HepG2 (cell line): ENCODE results near the gene SLIT3. TPM values are rescaled to one million over a fixed set of nuclear protein-coding genes. Genes with fewer than 3 reads are reported as not detected.

Source experiments
- ATAC-seq: fragments of 200-7000 bp; cut with Tn5 transposase; 3 replicates; pipeline ENCODE4 v1.9.1; 2020; ENCODE audit warnings: mild to moderate bottlenecking, moderate library complexity
- BruUV-seq: library from RNA; stranded (reverse); fragments of 400-500 nt; replicated peaks from 2 replicates; lab custom pipeline; 2021; lab: Mats Ljungman, UMichigan
- CTCF ChIA-PET: fragments of 300-600 bp; formaldehyde crosslinking; extraction: SDS; loops from one replicate; lab custom pipeline; 2021; ENCODE audit warnings: low total read pairs, inconsistent platforms, low intra/inter-chr PET ratio; lab: Yijun Ruan, JAX
- POLR2A ChIA-PET: fragments of 350-600 bp; sonication (Branson Sonifier 250); formaldehyde crosslinking; loops from one replicate; lab custom pipeline; 2020; ENCODE audit warnings: antibody characterized with exemption, inconsistent platforms; lab: Yijun Ruan, JAX
- DNase-seq: peaks from one replicate; pipeline ENCODE4 v3.0.0-alpha.2; 2015; ENCODE audit warnings: low spot score
- FAIRE-seq: peaks from 3 replicates; lab custom pipeline; 2011; peaks lifted over from hg19 to GRCh38; lab: Jason Lieb, UNC
- H2AFZ ChIP-seq: one replicate; pipeline ENCODE4 v1.6.1; 2011; ENCODE audit warnings: low read length, inconsistent platforms
- H3K27ac ChIP-seq: fragments of 300-600 bp; 3 replicates; pipeline ENCODE4 v1.8.0; 2011; ENCODE audit warnings: mixed run types, mild to moderate bottlenecking, mixed read lengths, low read length, inconsistent platforms; ENCODE audit not compliant: insufficient read depth; ENCODE audit errors: extremely low read length
- H3K27me3 ChIP-seq, 2 experiments: fragments of 200-600 bp in 1 of 2; 2 replicates in 1 of 2; 3 replicates in 1 of 2; pipeline versions ENCODE4 v1.6.0 to v1.8.0; 2011; ENCODE audit warnings: low read length in 2 of 2, mild to moderate bottlenecking in 2 of 2, moderate library complexity in 2 of 2, inconsistent platforms in 1 of 2; ENCODE audit not compliant: insufficient read depth in 2 of 2, control insufficient read depth in 1 of 2
- H3K36me3 ChIP-seq, 2 experiments: fragments of 200-600 bp in 1 of 2; replicated peaks in 1 of 2; 2 replicates in 1 of 2; 3 replicates in 1 of 2; pipeline versions ENCODE4 v1.5.1 to v1.8.0; 2011; ENCODE audit warnings: low read length in 2 of 2, inconsistent platforms in 1 of 2; ENCODE audit not compliant: insufficient read depth in 2 of 2, control insufficient read depth in 1 of 2
- H3K4me1 ChIP-seq: 2 replicates; pipeline ENCODE4 v1.5.1; 2012; ENCODE audit warnings: low read length, inconsistent platforms; ENCODE audit not compliant: insufficient read depth
- H3K4me2 ChIP-seq: 2 replicates; pipeline ENCODE4 v1.6.0; 2011; ENCODE audit warnings: low read depth, low read length, inconsistent platforms
- H3K4me3 ChIP-seq, 3 experiments: fragments of 200-600 bp in 1 of 3; sonication (generic), shearing (Covaris generic) in 1 of 3; replicated peaks in 1 of 3; 2 replicates each; pipeline ENCODE4 v1.5.1; 2011 to 2016; ENCODE audit warnings: low read length in 3 of 3, inconsistent platforms in 2 of 3, low read depth in 2 of 3, mild to moderate bottlenecking in 2 of 3, control low read depth in 1 of 3, mixed read lengths in 1 of 3; ENCODE audit not compliant: insufficient read depth in 1 of 3
- H3K79me2 ChIP-seq: one replicate; pipeline ENCODE4 v1.6.1; 2011; ENCODE audit warnings: low read length, inconsistent platforms; ENCODE audit not compliant: insufficient read depth
- H3K9ac ChIP-seq: 2 replicates; pipeline ENCODE4 v1.6.0; 2011; ENCODE audit warnings: mild to moderate bottlenecking, low read depth, low read length, inconsistent platforms; ENCODE audit not compliant: insufficient read depth
- H3K9me3 ChIP-seq: 2 replicates; pipeline ENCODE4 v1.5.1; 2012; ENCODE audit warnings: mild to moderate bottlenecking, low read length
- H4K20me1 ChIP-seq: 2 replicates; pipeline ENCODE4 v1.6.0; 2011; ENCODE audit warnings: inconsistent platforms, mild to moderate bottlenecking, low read length, moderate library complexity; ENCODE audit not compliant: insufficient read depth
- DNMT1 ChIP-seq: sonication (generic); formaldehyde crosslinking; IDR thresholded peaks from 2 replicates; pipeline ENCODE4 v1.5.1; 2020; ENCODE audit warnings: mild to moderate bottlenecking, missing genetic modification reagents
- FOXP1 ChIP-seq, 2 experiments: fragments of 450-650 bp in 1 of 2; IDR thresholded peaks; 2 replicates each; pipeline ENCODE4 v1.6.1; 2017 to 2018; ENCODE audit warnings: antibody characterized with exemption in 1 of 2
- HIVEP1 ChIP-seq: sonication (generic); formaldehyde crosslinking; IDR thresholded peaks from 2 replicates; pipeline ENCODE4 v1.4.0; 2020; ENCODE audit warnings: mild to moderate bottlenecking, missing genetic modification reagents
- HNRNPLL ChIP-seq: fragments of 200-400 bp; formaldehyde crosslinking; IDR thresholded peaks from 2 replicates; pipeline ENCODE4 v1.6.1; 2017; ENCODE audit warnings: mild to moderate bottlenecking, low read depth, low read length; ENCODE audit not compliant: poor library complexity, severe bottlenecking
- MIXL1 ChIP-seq: IDR thresholded peaks from 2 replicates; pipeline ENCODE4 v1.6.1; 2016
- MYC ChIP-seq: sonication (generic); formaldehyde crosslinking; IDR thresholded peaks from 2 replicates; pipeline ENCODE4 v1.9.0; 2021; ENCODE audit warnings: missing genetic modification reagents, borderline replicate concordance
- NFYB ChIP-seq: sonication (generic); formaldehyde crosslinking; IDR thresholded peaks from 2 replicates; pipeline ENCODE4 v1.4.0; 2020; ENCODE audit warnings: missing genetic modification reagents
- RFX3 ChIP-seq: IDR thresholded peaks from 2 replicates; pipeline ENCODE4 v1.6.1; 2016; ENCODE audit warnings: missing biosample characterization, missing genetic modification reagents
- SNAPC2 ChIP-seq: sonication (generic); formaldehyde crosslinking; IDR thresholded peaks from 2 replicates; pipeline ENCODE4 v1.8.1; 2022; ENCODE audit warnings: mild to moderate bottlenecking, missing genetic modification reagents
- ZFP36 ChIP-seq: fragments of 150-350 bp; IDR thresholded peaks from 2 replicates; pipeline ENCODE4 v1.6.1; 2018; ENCODE audit warnings: borderline replicate concordance, low read length, low read depth; ENCODE audit not compliant: partially characterized antibody
- ZFP62 ChIP-seq: sonication (generic); formaldehyde crosslinking; IDR thresholded peaks from 2 replicates; pipeline ENCODE4 v1.4.0; 2020; ENCODE audit warnings: missing genetic modification reagents
- ZMAT3 ChIP-seq: sonication (generic); formaldehyde crosslinking; conservative IDR thresholded peaks from 2 replicates; pipeline ENCODE4 v1.7.0; 2021; ENCODE audit warnings: missing genetic modification reagents
- ZNF850 ChIP-seq: sonication (generic); formaldehyde crosslinking; conservative IDR thresholded peaks from 2 replicates; pipeline ENCODE4 v1.9.0; 2021; ENCODE audit warnings: mild to moderate bottlenecking, missing genetic modification reagents
- WGBS: methylation state at CpG from one replicate; pipeline ENCODE4 v1.1.6; 2017; ENCODE audit warnings: low lambda C conversion rate; 5-methylcytosine and 5-hydroxymethylcytosine counted together
- in situ Hi-C: cut with HindIII; loops from 2 replicates; pipeline ENCODE4 v1.10.0; 2017; ENCODE audit warnings: low pct_unique_long_range_greater_than_20kb; ENCODE audit not compliant: extremely low pct_ligation_motif_present
- intact Hi-C: fragments of 100-400 bp; cut with micrococcal nuclease; formaldehyde crosslinking; loops from one replicate; pipeline ENCODE4 v1.10.0; 2022; ENCODE audit not compliant: unreplicated experiment
- polyA plus RNA-seq, 8 experiments: library from polyadenylated mRNA; depleted of rRNA in 3 of 8; stranded (reverse) in 7 of 8; unstranded in 1 of 8; fragments of >200 nt; fragmentation: Illumina TruSeq in 4 of 8; extraction: Trizol in 4 of 8; gene quantifications; 2 replicates each; pipeline versions ENCODE4 v1.2.1 to v1.2.3, GENCODE V29; 2011 to 2016; ENCODE audit warnings: low read depth in 4 of 8, missing spikeins in 1 of 8, mixed read lengths in 1 of 8; ENCODE audit not compliant: insufficient read depth in 1 of 8
- total RNA-seq, 5 experiments: library from RNA; depleted of rRNA; stranded (reverse); fragments of >200 nt; fragmentation: Illumina TruSeq; extraction: Trizol; gene quantifications; 2 replicates each; pipeline ENCODE4 v1.2.3, GENCODE V29; 2016; ENCODE audit warnings: low read depth in 1 of 5
- TF ChIP-seq, protein P1 (sequence below): sonication (generic); formaldehyde crosslinking; conservative IDR thresholded peaks from 2 replicates; pipeline ENCODE4 v1.8.0; 2022; ENCODE audit warnings: low read depth, missing genetic modification reagents
- TF ChIP-seq, protein P2 (sequence below): sonication (generic); formaldehyde crosslinking; IDR thresholded peaks from 2 replicates; pipeline ENCODE4 v1.9.0; 2021; ENCODE audit warnings: missing genetic modification reagents, mild to moderate bottlenecking, borderline replicate concordance
- TF ChIP-seq, protein P3 (sequence below): sonication (generic); formaldehyde crosslinking; IDR thresholded peaks from 2 replicates; pipeline ENCODE4 v1.4.0; 2020; ENCODE audit warnings: mild to moderate bottlenecking, low read depth, missing genetic modification reagents
- TF ChIP-seq, protein P4 (sequence below): sonication (generic); formaldehyde crosslinking; conservative IDR thresholded peaks from 2 replicates; pipeline ENCODE4 v1.4.0; 2020; ENCODE audit warnings: missing genetic modification reagents

The SLIT3 gene
- total and polyA plus RNA-seq, 2 of the 13 experiments (the other 11 are each of a cell fraction or from before 2014, with no cell fraction given), result not detected

DNA sequence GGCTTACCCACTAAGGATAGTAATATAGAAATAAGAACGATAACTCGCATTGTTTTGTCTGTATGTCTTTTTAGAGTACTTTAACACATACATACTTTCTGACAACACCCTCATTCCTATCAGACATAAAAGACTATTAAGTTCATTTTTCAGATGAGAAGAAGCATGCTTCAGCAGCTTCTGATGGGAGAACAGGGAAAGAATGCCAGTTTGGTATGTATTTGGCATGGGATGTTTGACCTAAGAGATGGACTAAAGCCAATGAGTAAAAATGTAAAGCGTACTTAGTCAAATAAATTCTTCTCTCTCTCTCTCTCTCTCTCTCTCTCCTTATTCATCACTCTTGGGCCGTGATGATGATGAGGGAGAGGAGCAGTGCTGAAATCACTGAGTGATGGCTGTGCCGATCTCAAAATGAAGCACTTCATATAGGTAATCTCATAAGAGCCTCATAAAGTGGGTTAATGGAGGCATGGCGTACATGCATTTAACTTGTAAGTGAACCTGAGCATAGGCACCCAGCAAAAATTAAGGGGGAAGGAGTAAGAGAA is 71.5 kb downstream of the SLIT3 start:
- Histone ChIP-seq H4K20me1 (no peaks in the 10 kb centered on the region), H3K79me2 (no peaks in the 10 kb centered on the region), H2AFZ (no peak overlapping the region), H3K4me2 (no peak overlapping the region), H3K4me3 (no peak overlapping the region), H3K9me3 (no peaks in the 10 kb centered on the region), H3K27ac (no peak overlapping the region), H3K4me1 (no peaks in the 10 kb centered on the region), H3K27me3 (no peaks in the 10 kb centered on the region; a peak in 1 of 5 replicates), H3K36me3 (no peaks in the 10 kb centered on the region), H3K9ac (no peak overlapping the region)
- 51% methylated on average over 6 of the region's 6 CpGs for WGBS
- in situ Hi-C loops, result no loop called here
- intact Hi-C loops, result no loop called here
- BruUV-seq, result no TSS peak
- TF ChIP-seq MYC (CRISPR knock-in tag) (no peak), ZFP62 (no peak), HIVEP1 (CRISPR knock-in tag) (no peak), ZMAT3 (no peak), ZNF850 (CRISPR knock-in tag) (no peak), FOXP1 (IDR thresholded peaks at IDR 0.05) (no peak), FOXP1 (CRISPR knock-in tag; IDR thresholded peaks at IDR 0.05) (no peak), SNAPC2 (CRISPR knock-in tag) (no peak), NFYB (CRISPR knock-in tag) (no peak), HNRNPLL (no peak), ZFP36 (no peak), MIXL1 (CRISPR knock-in tag) (no peak), DNMT1 (CRISPR knock-in tag) (no peak), RFX3 (CRISPR knock-in tag) (no peak)
- TF ChIP-seq, protein P1, sequence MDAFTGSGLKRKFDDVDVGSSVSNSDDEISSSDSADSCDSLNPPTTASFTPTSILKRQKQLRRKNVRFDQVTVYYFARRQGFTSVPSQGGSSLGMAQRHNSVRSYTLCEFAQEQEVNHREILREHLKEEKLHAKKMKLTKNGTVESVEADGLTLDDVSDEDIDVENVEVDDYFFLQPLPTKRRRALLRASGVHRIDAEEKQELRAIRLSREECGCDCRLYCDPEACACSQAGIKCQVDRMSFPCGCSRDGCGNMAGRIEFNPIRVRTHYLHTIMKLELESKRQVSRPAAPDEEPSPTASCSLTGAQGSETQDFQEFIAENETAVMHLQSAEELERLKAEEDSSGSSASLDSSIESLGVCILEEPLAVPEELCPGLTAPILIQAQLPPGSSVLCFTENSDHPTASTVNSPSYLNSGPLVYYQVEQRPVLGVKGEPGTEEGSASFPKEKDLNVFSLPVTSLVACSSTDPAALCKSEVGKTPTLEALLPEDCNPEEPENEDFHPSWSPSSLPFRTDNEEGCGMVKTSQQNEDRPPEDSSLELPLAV (CRISPR knock-in tag), result no peak
- TF ChIP-seq, protein P2, sequence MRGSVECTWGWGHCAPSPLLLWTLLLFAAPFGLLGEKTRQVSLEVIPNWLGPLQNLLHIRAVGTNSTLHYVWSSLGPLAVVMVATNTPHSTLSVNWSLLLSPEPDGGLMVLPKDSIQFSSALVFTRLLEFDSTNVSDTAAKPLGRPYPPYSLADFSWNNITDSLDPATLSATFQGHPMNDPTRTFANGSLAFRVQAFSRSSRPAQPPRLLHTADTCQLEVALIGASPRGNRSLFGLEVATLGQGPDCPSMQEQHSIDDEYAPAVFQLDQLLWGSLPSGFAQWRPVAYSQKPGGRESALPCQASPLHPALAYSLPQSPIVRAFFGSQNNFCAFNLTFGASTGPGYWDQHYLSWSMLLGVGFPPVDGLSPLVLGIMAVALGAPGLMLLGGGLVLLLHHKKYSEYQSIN (CRISPR knock-in tag), result no peak
- TF ChIP-seq, protein P3, sequence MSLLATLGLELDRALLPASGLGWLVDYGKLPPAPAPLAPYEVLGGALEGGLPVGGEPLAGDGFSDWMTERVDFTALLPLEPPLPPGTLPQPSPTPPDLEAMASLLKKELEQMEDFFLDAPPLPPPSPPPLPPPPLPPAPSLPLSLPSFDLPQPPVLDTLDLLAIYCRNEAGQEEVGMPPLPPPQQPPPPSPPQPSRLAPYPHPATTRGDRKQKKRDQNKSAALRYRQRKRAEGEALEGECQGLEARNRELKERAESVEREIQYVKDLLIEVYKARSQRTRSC (CRISPR knock-in tag), result no peak
- TF ChIP-seq, protein P4, sequence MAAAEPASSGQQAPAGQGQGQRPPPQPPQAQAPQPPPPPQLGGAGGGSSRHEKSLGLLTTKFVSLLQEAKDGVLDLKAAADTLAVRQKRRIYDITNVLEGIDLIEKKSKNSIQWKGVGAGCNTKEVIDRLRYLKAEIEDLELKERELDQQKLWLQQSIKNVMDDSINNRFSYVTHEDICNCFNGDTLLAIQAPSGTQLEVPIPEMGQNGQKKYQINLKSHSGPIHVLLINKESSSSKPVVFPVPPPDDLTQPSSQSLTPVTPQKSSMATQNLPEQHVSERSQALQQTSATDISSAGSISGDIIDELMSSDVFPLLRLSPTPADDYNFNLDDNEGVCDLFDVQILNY, result no peak
- ChIA-PET POLR2A (no interaction called here), CTCF (no interaction called here)
- ATAC-seq, result no peak
- FAIRE-seq, result no peak
- DNase-seq, result no peak
